Subcutaneous adipose tissue (tissue), 4 donors: ENCODE results near the gene FZD8. TPM values are rescaled to one million over a fixed set of nuclear protein-coding genes. Genes with fewer than 3 reads are reported as not detected.

Experiments
- CTCF ChIP-seq: fragments of 450-650 bp; IDR thresholded peaks from one replicate; pipeline ENCODE4 v1.5.1; 2016; ENCODE audit warnings: low read depth, mild to moderate bottlenecking, control low read depth, antibody characterized with exemption, moderate library complexity
- total RNA-seq, 4 donors: library from RNA; depleted of rRNA; stranded (reverse); fragments of >200 nt; gene quantifications; one replicate each; pipeline ENCODE4 v1.1.0, GENCODE V29; 2016

The FZD8 gene
- total RNA-seq, 4 donors from 2014 or later, result 0.82 to 3.8 (median 1.9) TPM

DNA sequence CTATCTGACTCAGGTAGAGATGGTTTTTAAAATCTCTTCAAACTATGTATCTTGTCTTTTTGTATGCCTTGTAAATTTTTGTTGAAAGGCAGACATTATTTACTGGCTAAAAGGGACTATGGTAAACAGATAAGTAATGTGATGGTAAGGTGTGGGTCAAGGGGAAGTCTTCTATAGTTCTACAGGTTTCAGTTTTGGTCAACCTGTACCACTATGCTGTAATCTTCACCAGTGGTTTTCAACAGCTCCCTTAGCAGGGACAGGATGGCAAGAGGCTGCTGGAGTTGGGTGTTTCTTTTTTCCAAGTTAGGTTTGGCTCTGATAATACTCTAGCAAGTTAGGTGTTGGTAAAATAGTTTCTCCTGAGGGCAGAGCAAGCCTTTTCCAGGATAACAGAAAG is 32.7 kb upstream of the FZD8 start:
- TF ChIP-seq CTCF, result no peak

- TF ChIP-seq CTCF, result no peak
These were observed 27.0 kb upstream of the FZD8 start for GRCh38 chr10:35668865-35669650.

DNA sequence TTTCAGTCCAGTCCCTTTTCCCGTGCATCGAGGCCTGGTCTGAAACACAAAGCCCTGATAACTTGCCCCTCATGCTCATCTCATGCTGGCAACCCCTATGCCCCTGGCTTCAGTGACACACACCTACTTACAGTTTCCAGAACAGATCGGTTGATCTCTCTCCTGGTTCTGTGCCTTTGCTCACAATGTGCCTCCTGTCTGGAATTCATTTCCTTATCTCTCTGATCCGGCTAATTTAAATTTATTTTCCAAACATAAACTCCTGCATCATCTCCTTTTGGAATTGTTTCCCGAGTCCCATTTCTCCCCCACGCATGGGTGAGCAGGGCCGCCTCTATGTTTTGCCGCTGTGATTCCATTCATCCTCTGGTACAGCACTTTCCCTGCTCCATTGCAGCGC is 25.9 kb upstream of the FZD8 start:
- TF ChIP-seq CTCF, result no peak

- TF ChIP-seq CTCF, result no peak
These were observed 25.3 kb upstream of the FZD8 start for GRCh38 chr10:35667270-35667889.

DNA sequence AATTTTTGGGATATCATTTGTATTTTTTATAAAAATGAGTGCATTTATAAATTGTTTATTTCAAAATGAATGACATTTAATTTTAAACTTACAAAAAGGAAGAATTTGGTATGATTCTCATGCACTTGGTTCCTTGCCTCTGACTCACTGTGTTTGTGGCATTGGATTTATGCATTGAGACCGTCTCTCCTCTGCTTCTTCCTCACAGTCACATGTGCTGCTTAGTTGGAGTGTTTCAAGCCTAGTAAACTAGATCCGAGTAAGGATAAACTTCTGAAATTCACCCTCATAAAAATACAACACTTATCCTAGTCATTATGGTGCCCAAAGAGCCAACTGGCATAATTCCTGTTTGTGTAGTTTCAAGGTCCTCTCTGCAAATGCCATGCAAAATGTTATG is 19.1 kb upstream of the FZD8 start:
- no peak for TF ChIP-seq CTCF

DNA sequence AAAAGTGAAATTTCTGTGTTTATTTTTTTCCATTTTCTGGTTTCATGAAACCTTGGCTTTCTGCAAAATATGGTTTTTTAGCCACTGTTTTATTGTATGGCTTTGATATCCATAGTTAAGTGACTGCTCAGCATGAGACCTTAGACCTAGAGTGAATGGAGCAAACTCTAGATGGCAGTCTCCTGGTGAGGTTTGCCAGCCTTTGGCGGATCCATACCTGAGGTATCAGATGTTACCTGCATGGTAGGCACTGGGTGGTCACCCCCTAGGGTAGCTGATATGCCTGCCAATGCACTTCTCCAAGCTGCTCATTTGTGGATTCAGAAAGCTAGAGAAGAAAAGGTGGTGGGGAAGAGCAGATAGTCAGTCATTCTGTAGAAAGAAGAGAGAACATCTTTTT is 17.4 kb upstream of the FZD8 start:
- no peak for TF ChIP-seq CTCF

GRCh38 chr10:35657621-35658020 is 15.5 kb upstream of the FZD8 start:
- no peak for TF ChIP-seq CTCF
